ENCODE data around the gene PREX1. TPM values are rescaled to one million over a fixed set of nuclear protein-coding genes. Genes with fewer than 3 reads are reported as not detected.

The PREX1 gene
- total and polyA plus RNA-seq, 3 donors from 2014 or later, result 18.0 to 36.5 (median 27.1) TPM

DNA sequence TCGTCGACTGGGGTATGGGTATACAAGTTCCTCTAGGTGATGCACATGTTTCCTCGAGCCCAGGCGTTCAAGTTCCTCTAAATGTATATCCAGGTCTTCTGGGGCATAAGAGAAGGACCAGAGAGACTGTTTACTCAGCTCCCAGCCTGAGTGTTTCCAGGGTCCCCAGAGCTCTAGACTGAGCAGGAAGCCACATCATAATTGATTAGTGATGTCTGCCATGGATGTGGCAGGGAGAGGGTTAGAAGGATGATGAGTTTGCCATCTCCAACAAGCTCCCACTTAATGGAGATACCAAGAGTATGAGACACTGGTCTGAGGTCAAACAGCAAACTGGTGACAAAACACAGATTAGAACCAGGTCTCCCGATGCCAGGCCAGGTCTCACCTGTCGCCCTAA lies 74.8 kb downstream of the PREX1 start:
- intact Hi-C loops (cut with DNase I; ENCODE audit: low total_unique reads), result no loop called here
- no peak overlapping the region for H3K4me3 ChIP-seq
- H3K27me3 ChIP-seq, result no peaks in the 10 kb centered on the region
- TF ChIP-seq POLR2A (IDR thresholded peaks at IDR 0.05), result no peak
- TF ChIP-seq, protein P1, sequence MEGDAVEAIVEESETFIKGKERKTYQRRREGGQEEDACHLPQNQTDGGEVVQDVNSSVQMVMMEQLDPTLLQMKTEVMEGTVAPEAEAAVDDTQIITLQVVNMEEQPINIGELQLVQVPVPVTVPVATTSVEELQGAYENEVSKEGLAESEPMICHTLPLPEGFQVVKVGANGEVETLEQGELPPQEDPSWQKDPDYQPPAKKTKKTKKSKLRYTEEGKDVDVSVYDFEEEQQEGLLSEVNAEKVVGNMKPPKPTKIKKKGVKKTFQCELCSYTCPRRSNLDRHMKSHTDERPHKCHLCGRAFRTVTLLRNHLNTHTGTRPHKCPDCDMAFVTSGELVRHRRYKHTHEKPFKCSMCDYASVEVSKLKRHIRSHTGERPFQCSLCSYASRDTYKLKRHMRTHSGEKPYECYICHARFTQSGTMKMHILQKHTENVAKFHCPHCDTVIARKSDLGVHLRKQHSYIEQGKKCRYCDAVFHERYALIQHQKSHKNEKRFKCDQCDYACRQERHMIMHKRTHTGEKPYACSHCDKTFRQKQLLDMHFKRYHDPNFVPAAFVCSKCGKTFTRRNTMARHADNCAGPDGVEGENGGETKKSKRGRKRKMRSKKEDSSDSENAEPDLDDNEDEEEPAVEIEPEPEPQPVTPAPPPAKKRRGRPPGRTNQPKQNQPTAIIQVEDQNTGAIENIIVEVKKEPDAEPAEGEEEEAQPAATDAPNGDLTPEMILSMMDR (IDR thresholded peaks at IDR 0.05), result no peak
- no peak overlapping the region for H3K27ac ChIP-seq
- H3K36me3 ChIP-seq (ENCODE audit: low read depth, missing control alignments), result no peaks in the 10 kb centered on the region
- DNase-seq, result no peak
- 89 to 94% methylated on average over 6 of the region's 6 CpGs for WGBS, 2 donors
- peaks cover 5% of the 10 kb centered on the region for H3K4me1 ChIP-seq
- no peaks in the 10 kb centered on the region for H3K9me3 ChIP-seq

DNA sequence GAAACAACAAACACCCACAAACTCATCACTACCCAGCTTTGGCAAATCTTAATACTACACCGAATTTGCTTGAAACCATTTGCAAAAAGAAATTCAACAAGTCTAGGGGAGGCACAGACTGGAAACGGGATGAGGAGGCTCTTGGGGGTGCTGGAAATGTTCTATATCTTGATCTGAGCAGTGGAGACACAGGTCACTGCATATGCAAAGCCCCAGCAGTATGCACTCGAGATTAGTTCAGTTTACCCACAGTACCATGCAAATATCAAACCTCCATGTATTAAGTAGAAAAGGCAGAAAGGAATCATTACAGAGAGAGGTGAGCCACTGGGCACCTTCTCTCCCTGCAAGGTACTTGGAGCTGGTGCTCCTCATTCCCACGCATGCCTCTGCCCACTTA lies 75.9 kb downstream of the PREX1 start:
- WGBS, 2 donors, result 66 to 71% methylated on average over 4 of the region's 4 CpGs
- no peaks in the 10 kb centered on the region for H3K27me3 ChIP-seq
- no peak overlapping the region for H3K4me3 ChIP-seq
- H3K36me3 ChIP-seq (ENCODE audit: low read depth, missing control alignments), result no peaks in the 10 kb centered on the region
- no peaks in the 10 kb centered on the region for H3K9me3 ChIP-seq
- no peak for DNase-seq
- intact Hi-C loops (cut with DNase I; ENCODE audit: low total_unique reads), result no loop called here
- TF ChIP-seq, protein P1 (IDR thresholded peaks at IDR 0.05), result no peak
- no peak for TF ChIP-seq POLR2A (IDR thresholded peaks at IDR 0.05)
- H3K27ac ChIP-seq, result no peak overlapping the region
- H3K4me1 ChIP-seq, result peaks cover 10% of the 10 kb centered on the region

DNA sequence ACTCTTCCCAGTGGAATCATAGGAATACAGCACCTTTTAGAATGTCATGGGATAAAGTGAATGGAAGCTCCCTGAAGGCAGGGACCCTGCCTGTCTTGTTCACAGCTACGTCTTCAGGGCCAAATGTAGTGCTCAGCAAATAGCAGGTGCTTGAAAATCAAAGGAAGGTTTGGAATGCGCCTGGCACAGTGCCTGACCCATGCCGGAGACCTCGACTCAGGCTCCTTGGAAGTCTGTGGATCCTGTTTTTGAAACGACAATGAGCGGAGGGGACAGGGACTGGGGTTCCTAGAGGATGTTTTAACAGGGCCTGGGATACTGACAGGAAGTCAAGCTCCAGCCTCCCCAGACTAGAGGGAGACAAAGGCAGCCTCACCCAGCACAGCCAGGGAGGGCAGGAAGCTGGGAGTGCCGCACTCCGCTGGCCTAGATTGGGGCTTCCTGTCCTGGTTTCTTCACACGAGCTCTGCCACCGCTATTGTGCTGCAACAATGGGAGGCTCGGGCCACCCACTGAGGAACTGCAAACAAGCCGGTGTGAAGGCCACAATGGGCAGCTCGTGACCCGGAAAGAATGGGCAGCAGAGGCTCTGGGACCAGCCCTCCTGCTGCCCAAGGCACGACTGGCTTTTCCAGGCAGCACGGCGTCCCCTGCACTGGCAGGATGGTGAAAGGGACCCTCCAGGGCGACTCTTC lies 76.7 kb downstream of the PREX1 start:
- no peaks in the 10 kb centered on the region for H3K36me3 ChIP-seq (ENCODE audit: low read depth, missing control alignments)
- intact Hi-C loops (cut with DNase I; ENCODE audit: low total_unique reads), result no loop called here
- no peaks in the 10 kb centered on the region for H3K9me3 ChIP-seq
- no peaks in the 10 kb centered on the region for H3K27me3 ChIP-seq
- TF ChIP-seq POLR2A (IDR thresholded peaks at IDR 0.05), result no peak
- TF ChIP-seq, protein P1 (IDR thresholded peaks at IDR 0.05), result no peak
- peak; percentile 30 for DNase-seq
- H3K4me1 ChIP-seq, result peaks cover 10% of the 10 kb centered on the region
- no peak overlapping the region for H3K27ac ChIP-seq
- 51 to 54% methylated on average over 13 to 18 of the region's 18 CpGs for WGBS, 2 donors
- no peak overlapping the region for H3K4me3 ChIP-seq

DNA sequence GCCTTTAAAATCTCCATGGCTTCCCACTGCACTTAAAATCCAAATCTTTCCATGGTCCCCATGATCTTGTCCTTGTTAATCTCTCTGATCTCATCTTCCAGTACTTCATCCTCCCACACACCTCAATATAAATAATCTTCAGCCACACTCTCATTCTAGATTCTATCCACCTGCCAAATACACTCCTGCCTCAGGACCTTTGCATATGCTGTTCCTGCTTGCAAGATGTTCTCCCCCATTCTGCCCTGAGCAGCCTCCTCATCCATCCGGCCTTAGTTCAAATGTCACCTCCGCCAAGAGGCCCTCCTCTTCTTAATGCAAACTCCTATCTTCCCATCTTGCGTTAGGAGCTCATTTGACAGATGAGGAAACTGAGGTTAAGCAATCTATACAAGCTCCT lies 77.4 kb downstream of the PREX1 start:
- DNase-seq, result no peak
- H3K27me3 ChIP-seq, result no peaks in the 10 kb centered on the region
- H3K9me3 ChIP-seq, result no peaks in the 10 kb centered on the region
- H3K36me3 ChIP-seq (ENCODE audit: low read depth, missing control alignments), result no peaks in the 10 kb centered on the region
- no peak overlapping the region for H3K27ac ChIP-seq
- peaks cover 10% of the 10 kb centered on the region for H3K4me1 ChIP-seq
- H3K4me3 ChIP-seq, result no peak overlapping the region
- TF ChIP-seq POLR2A (IDR thresholded peaks at IDR 0.05), result no peak
- TF ChIP-seq, protein P1 (IDR thresholded peaks at IDR 0.05), result no peak
- WGBS, 2 donors, result 97 to 99% methylated on average over 3 of the region's 3 CpGs
- intact Hi-C loops (cut with DNase I; ENCODE audit: low total_unique reads), result no loop called here

DNA sequence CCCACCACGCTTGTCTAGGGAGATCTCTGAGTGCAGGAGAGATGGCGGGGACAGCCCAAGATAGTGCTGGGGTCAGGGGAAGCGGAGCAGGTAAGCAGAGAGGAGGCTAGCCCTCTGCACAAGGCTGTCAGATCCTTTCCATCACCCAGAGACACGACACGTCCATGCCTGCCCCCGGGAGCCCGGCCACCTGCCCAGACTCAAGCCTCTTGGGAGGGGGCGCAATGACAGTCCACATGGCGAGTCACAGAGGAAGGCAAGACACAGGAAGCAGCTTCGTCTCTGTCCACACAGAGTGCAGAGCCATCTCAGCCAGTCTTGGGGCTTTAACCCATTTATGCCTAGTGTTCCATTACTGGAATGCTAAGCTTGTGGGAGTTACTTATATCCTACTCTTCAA lies 78.4 kb downstream of the PREX1 start:
- H3K4me1 ChIP-seq, result peaks cover 10% of the 10 kb centered on the region
- H3K36me3 ChIP-seq (ENCODE audit: low read depth, missing control alignments), result no peaks in the 10 kb centered on the region
- no peak overlapping the region for H3K27ac ChIP-seq
- intact Hi-C loops (cut with DNase I; ENCODE audit: low total_unique reads), result no loop called here
- no peak overlapping the region for H3K4me3 ChIP-seq
- no peak for DNase-seq
- WGBS, 2 donors, result 82 to 86% methylated on average over 10 of the region's 10 CpGs
- H3K27me3 ChIP-seq, result no peaks in the 10 kb centered on the region
- no peak for TF ChIP-seq POLR2A (IDR thresholded peaks at IDR 0.05)
- TF ChIP-seq, protein P1 (IDR thresholded peaks at IDR 0.05), result no peak
- no peaks in the 10 kb centered on the region for H3K9me3 ChIP-seq
